ENCODE measurements around the gene F3. TPM values are rescaled to one million over a fixed set of nuclear protein-coding genes. Genes with fewer than 3 reads are reported as not detected.
A peak's percentile ranks its signal among the peaks of the same experiment; 100 is the strongest.

The F3 gene
- polyA plus RNA-seq, 1 donor (not counting 4 experiments of a cell fraction or from before 2014, with no cell fraction given) = 1,409 TPM

GRCh38 chr1:94537254-94537653 is 4.3 kb downstream of the F3 start:
- H4K20me1 ChIP-seq (ENCODE audit: control insufficient read depth, extremely low read depth, insufficient read depth, low read length) = peaks cover 53% of the 10 kb centered on the region
- H3K9me3 ChIP-seq (ENCODE audit: control insufficient read depth, low read depth, low read length) = no peaks in the 10 kb centered on the region
- peaks cover 47 to 68% of the 10 kb centered on the region in 2 experiments for H3K36me3 ChIP-seq (ENCODE audit: control insufficient read depth in 2 of 2, extremely low read depth in 1 of 2, insufficient read depth in 2 of 2, low read length in 2 of 2)
- DNase-seq (ENCODE audit: low read depth, low spot score) (no peak), FAIRE-seq (peak; percentile 34)
- H3K9me1 ChIP-seq (ENCODE audit: control insufficient read depth, extremely low read depth, insufficient read depth, low read length) = no peaks in the 10 kb centered on the region
- H3K79me2 ChIP-seq (ENCODE audit: control insufficient read depth, insufficient read depth, low read length) = peaks cover 50% of the 10 kb centered on the region
- dilution Hi-C loops (cut with MboI; ENCODE audit: extremely low pct_ligation_motif_present, low sequenced_read_pairs) = no loop called here
- H3K4me3 ChIP-seq (ENCODE audit: control insufficient read depth in 2 of 3, extremely low read depth in 1 of 3, insufficient read depth in 2 of 3, low read depth in 1 of 3, low read length in 3 of 3) = peak overlapping the region in 2 of 3 experiments; percentile 24 to 91
- peak overlapping the region; percentile 10 for H3K9ac ChIP-seq (ENCODE audit: control insufficient read depth, extremely low read depth, insufficient read depth, low read length)
- no peak overlapping the region for H3K27ac ChIP-seq (ENCODE audit: control insufficient read depth, insufficient read depth, low read length)
- H3K4me1 ChIP-seq (ENCODE audit: control insufficient read depth, extremely low read depth, insufficient read depth, low read length) = peaks cover 7% of the 10 kb centered on the region
- no peaks in the 10 kb centered on the region for H3K27me3 ChIP-seq (ENCODE audit: control insufficient read depth, extremely low read depth, insufficient read depth, low read length)
- H2AFZ ChIP-seq (ENCODE audit: control insufficient read depth, low read length) = no peak overlapping the region
- TF ChIP-seq EZH2 (IDR thresholded peaks at IDR 0.05; ENCODE audit: low read length) (no peak), CTCF (optimal IDR thresholded peaks at IDR 0.05 in 1 of 3, IDR thresholded peaks at IDR 0.05 in 1 of 3, conservative IDR thresholded peaks at IDR 0.05 in 1 of 3; ENCODE audit: extremely low read depth in 1 of 3, insufficient read depth in 2 of 3, low read length in 3 of 3) (no peak)
- H3K4me2 ChIP-seq (ENCODE audit: control insufficient read depth, extremely low read depth, insufficient read depth, low read depth, low read length) = peak overlapping the region; percentile 30

GRCh38 chr1:94535879-94536278 is 5.7 kb downstream of the F3 start:
- H3K9me3 ChIP-seq (ENCODE audit: control insufficient read depth, low read depth, low read length) = no peaks in the 10 kb centered on the region
- dilution Hi-C loops (cut with MboI; ENCODE audit: extremely low pct_ligation_motif_present, low sequenced_read_pairs) = no loop called here
- H2AFZ ChIP-seq (ENCODE audit: control insufficient read depth, low read length) = no peak overlapping the region
- peaks cover 50 to 78% of the 10 kb centered on the region in 2 experiments for H3K36me3 ChIP-seq (ENCODE audit: control insufficient read depth in 2 of 2, extremely low read depth in 1 of 2, insufficient read depth in 2 of 2, low read length in 2 of 2)
- TF ChIP-seq CTCF (optimal IDR thresholded peaks at IDR 0.05 in 1 of 3, IDR thresholded peaks at IDR 0.05 in 1 of 3, conservative IDR thresholded peaks at IDR 0.05 in 1 of 3; ENCODE audit: extremely low read depth in 1 of 3, insufficient read depth in 2 of 3, low read length in 3 of 3) (no peak), EZH2 (IDR thresholded peaks at IDR 0.05; ENCODE audit: low read length) (no peak)
- no peak overlapping the region for H3K4me2 ChIP-seq (ENCODE audit: control insufficient read depth, extremely low read depth, insufficient read depth, low read depth, low read length)
- DNase-seq (ENCODE audit: low read depth, low spot score) = no peak
- H3K4me3 ChIP-seq (ENCODE audit: control insufficient read depth in 2 of 3, extremely low read depth in 1 of 3, insufficient read depth in 2 of 3, low read depth in 1 of 3, low read length in 3 of 3) = no peak overlapping the region
- peak; percentile 9 for FAIRE-seq
- no peak overlapping the region for H3K9ac ChIP-seq (ENCODE audit: control insufficient read depth, extremely low read depth, insufficient read depth, low read length)
- peaks cover 39% of the 10 kb centered on the region for H3K79me2 ChIP-seq (ENCODE audit: control insufficient read depth, insufficient read depth, low read length)
- H3K4me1 ChIP-seq (ENCODE audit: control insufficient read depth, extremely low read depth, insufficient read depth, low read length) = peaks cover 7% of the 10 kb centered on the region
- H3K27me3 ChIP-seq (ENCODE audit: control insufficient read depth, extremely low read depth, insufficient read depth, low read length) = no peaks in the 10 kb centered on the region
- no peaks in the 10 kb centered on the region for H3K9me1 ChIP-seq (ENCODE audit: control insufficient read depth, extremely low read depth, insufficient read depth, low read length)
- H3K27ac ChIP-seq (ENCODE audit: control insufficient read depth, insufficient read depth, low read length) = no peak overlapping the region
- H4K20me1 ChIP-seq (ENCODE audit: control insufficient read depth, extremely low read depth, insufficient read depth, low read length) = peaks cover 61% of the 10 kb centered on the region
